Transverse colon (tissue), 4 donors: Measurements from ENCODE around the gene HUNK. TPM values are rescaled to one million over a fixed set of nuclear protein-coding genes. Genes with fewer than 3 reads are reported as not detected.

Source experiments
- DNase-seq: peaks from one replicate; pipeline ENCODE4 v3.0.0-alpha.2; 2019
- H3K27ac ChIP-seq, 4 donors: fragments of 200-600 bp; sonication (generic); 2 replicates each; pipeline ENCODE4 v1.5.1; 2016 to 2018; ENCODE audit warnings: inconsistent platforms in 4 of 4
- H3K27me3 ChIP-seq: fragments of 200-600 bp; sonication (generic); 2 replicates; pipeline ENCODE4 v1.5.1; 2017; ENCODE audit warnings: inconsistent platforms
- H3K36me3 ChIP-seq, 4 donors: fragments of 200-600 bp; sonication (generic); 2 replicates each; pipeline ENCODE4 v1.5.1; 2017 to 2019; ENCODE audit warnings: inconsistent platforms in 4 of 4
- H3K4me1 ChIP-seq, 4 donors: fragments of 200-600 bp; sonication (generic); 2 replicates each; pipeline ENCODE4 v1.5.1; 2017 to 2020; ENCODE audit warnings: inconsistent platforms in 4 of 4
- H3K4me3 ChIP-seq, 4 donors: fragments of 200-600 bp; sonication (generic); 1 replicate in 1 of 4; 2 replicates in 3 of 4; pipeline versions ENCODE4 v1.5.1 to v1.6.1; 2017 to 2019; ENCODE audit warnings: inconsistent platforms in 4 of 4
- H3K9me3 ChIP-seq, 2 donors: fragments of 200-600 bp; sonication (generic); 2 replicates each; pipeline ENCODE4 v1.5.1; 2017 to 2019; ENCODE audit warnings: inconsistent platforms in 2 of 2
- EP300 ChIP-seq: sonication (generic); formaldehyde crosslinking; IDR thresholded peaks from one replicate; pipeline ENCODE4 v1.6.1; 2017; ENCODE audit warnings: antibody characterized with exemption, low read depth
- POLR2A ChIP-seq: fragments of 450-650 bp; IDR thresholded peaks from one replicate; pipeline ENCODE4 v1.6.1; 2016; ENCODE audit warnings: antibody characterized with exemption, mild to moderate bottlenecking, moderate library complexity
- POLR2AphosphoS5 ChIP-seq, 3 donors: sonication (generic); formaldehyde crosslinking; IDR thresholded peaks; one replicate each; pipeline ENCODE4 v1.6.1; 2016; ENCODE audit warnings: antibody characterized with exemption in 3 of 3
- whole genome bisulfite sequencing, 2 donors: methylation state at CpG; one replicate each; pipeline ENCODE4 v1.1.5; 2018; ENCODE audit warnings: low coverage in 1 of 2; 5-methylcytosine and 5-hydroxymethylcytosine counted together
- in situ Hi-C, 4 donors: fragments of 200-750 bp; cut with MboI; loops; one replicate each; pipeline versions ENCODE4 v1.15.0 to v1.15.1; 2017; ENCODE audit warnings: low sequenced_read_pairs in 3 of 4, low pct_ligation_motif_present in 1 of 4, low pct_unique_long_range_greater_than_20kb in 1 of 4
- intact Hi-C: fragments of 100-400 bp; cut with DNase I; formaldehyde crosslinking; loops from one replicate; pipeline ENCODE4 v1.15.1; 2023; ENCODE audit warnings: low total_unique reads
- total RNA-seq, 4 donors: library from RNA; depleted of rRNA; stranded (reverse); fragments of >200 nt; gene quantifications; one replicate each; pipeline ENCODE4 v1.1.0, GENCODE V29; 2016
- TF ChIP-seq, protein P1 (sequence below), 5 experiments: fragments of 200-600 bp in 3 of 5; fragments of 450-650 bp in 2 of 5; sonication (generic) in 3 of 5; IDR thresholded peaks; 1 replicate in 2 of 5; 2 replicates in 3 of 5; pipeline ENCODE4 v1.5.1; 2016 to 2017; ENCODE audit warnings: antibody characterized with exemption in 5 of 5, inconsistent platforms in 3 of 5, mild to moderate bottlenecking in 2 of 5, moderate library complexity in 1 of 5

Gene HUNK
- total RNA-seq, 4 donors from 2014 or later, result 1.8 to 6.7 (median 3.9) TPM

DNA sequence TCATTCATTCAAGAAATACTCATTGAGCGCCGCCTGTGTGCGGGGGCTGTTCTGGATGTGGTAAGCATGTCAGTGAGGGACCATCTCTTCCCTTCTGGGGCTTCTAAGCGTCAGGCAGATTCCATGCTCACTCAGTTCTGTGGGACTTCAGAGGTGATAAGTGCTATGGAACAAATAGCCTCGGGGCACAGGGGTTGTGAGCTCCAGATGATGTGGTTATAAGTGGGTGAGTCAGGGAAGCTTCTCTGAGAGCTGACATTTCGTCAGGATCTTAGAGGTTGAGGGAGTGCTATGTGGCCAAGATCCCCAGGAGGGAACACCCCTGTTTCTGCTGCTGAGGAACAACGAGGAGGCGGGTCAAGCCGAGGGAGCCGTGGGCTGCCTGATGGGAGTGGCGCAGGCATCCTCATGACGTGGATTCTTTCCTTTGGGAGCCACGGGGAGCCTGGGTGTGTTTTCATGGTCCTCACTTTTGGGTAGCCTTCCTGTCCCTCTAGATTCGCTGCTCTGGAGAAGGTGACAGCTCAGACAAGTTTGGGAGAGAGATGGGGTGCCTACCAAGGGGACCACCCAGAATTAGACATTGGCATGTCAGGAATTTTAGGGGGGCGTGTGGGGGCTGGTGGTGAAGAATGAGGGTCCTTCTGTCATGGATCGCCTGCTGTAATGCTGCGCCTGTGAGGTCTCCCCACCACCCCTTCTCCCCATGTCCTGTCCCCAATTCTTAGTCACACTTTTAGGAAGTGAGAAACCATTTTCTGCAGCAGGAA is 38.5 kb downstream of the HUNK start:
- DNase-seq, result no peak
- no peaks in the 10 kb centered on the region for H3K9me3 ChIP-seq
- no peaks in the 10 kb centered on the region for H3K27me3 ChIP-seq
- H3K4me3 ChIP-seq, result no peak overlapping the region
- TF ChIP-seq EP300 (no peak), POLR2AphosphoS5 (IDR thresholded peaks at IDR 0.05) (no peak), POLR2A (no peak)
- TF ChIP-seq, protein P1, sequence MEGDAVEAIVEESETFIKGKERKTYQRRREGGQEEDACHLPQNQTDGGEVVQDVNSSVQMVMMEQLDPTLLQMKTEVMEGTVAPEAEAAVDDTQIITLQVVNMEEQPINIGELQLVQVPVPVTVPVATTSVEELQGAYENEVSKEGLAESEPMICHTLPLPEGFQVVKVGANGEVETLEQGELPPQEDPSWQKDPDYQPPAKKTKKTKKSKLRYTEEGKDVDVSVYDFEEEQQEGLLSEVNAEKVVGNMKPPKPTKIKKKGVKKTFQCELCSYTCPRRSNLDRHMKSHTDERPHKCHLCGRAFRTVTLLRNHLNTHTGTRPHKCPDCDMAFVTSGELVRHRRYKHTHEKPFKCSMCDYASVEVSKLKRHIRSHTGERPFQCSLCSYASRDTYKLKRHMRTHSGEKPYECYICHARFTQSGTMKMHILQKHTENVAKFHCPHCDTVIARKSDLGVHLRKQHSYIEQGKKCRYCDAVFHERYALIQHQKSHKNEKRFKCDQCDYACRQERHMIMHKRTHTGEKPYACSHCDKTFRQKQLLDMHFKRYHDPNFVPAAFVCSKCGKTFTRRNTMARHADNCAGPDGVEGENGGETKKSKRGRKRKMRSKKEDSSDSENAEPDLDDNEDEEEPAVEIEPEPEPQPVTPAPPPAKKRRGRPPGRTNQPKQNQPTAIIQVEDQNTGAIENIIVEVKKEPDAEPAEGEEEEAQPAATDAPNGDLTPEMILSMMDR (IDR thresholded peaks at IDR 0.05), result no peak
- no peaks in the 10 kb centered on the region for H3K36me3 ChIP-seq
- intact Hi-C loops, result no loop called here
- no peak overlapping the region for H3K27ac ChIP-seq
- in situ Hi-C loops, result no loop called here
- peaks cover 0 to 10% (median 3%) of the 10 kb centered on the region in 4 donors for H3K4me1 ChIP-seq
- WGBS, 2 donors, result 60 to 80% methylated on average over 2 to 17 of the region's 17 CpGs

DNA sequence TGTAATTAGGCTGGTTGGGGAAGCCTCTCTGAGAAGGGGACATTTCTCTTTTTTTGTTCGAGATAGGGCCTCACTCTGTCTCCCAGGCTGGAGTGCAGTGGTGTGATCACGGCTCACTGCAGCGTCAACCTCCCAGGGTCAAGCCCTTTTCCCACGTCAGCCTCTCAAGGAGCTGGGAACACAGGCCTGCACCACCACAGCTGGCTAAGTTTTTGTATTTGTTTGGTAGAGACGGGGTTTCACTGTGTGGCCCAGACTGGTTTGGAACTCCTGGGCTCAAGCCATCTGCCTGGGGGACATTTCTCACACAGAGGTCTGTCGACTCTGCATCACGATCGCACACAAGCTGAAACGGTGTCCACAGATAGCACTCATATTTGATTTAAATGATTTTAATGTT is 39.7 kb downstream of the HUNK start:
- intact Hi-C loops, result no loop called here
- 87% methylated on average over 9 of the region's 9 CpGs; no CpG with 5 or more reads in 1 of the 2 donors for WGBS, 2 donors
- no peaks in the 10 kb centered on the region for H3K36me3 ChIP-seq
- in situ Hi-C loops, result no loop called here
- DNase-seq, result no peak
- H3K27me3 ChIP-seq, result no peaks in the 10 kb centered on the region
- no peak overlapping the region for H3K4me3 ChIP-seq
- H3K27ac ChIP-seq, result no peak overlapping the region
- H3K4me1 ChIP-seq, result peaks cover 0 to 10% (median 3%) of the 10 kb centered on the region in 4 donors
- no peaks in the 10 kb centered on the region for H3K9me3 ChIP-seq
- TF ChIP-seq POLR2AphosphoS5 (IDR thresholded peaks at IDR 0.05), result no peak
- no peak for TF ChIP-seq EP300
- TF ChIP-seq POLR2A, result no peak
- TF ChIP-seq, protein P1 (IDR thresholded peaks at IDR 0.05), result no peak

GRCh38 chr21:31913182-31913608 is 40.4 kb downstream of the HUNK start:
- H3K4me1 ChIP-seq, result peaks cover 0 to 4% (median 1%) of the 10 kb centered on the region in 4 donors
- no peaks in the 10 kb centered on the region for H3K27me3 ChIP-seq
- intact Hi-C loops, result no loop called here
- H3K4me3 ChIP-seq, result no peak overlapping the region
- WGBS, 2 donors, result 88 to 92% methylated on average over 4 to 5 of the region's 5 CpGs
- no peaks in the 10 kb centered on the region for H3K9me3 ChIP-seq
- H3K36me3 ChIP-seq, result no peaks in the 10 kb centered on the region
- in situ Hi-C loops, result no loop called here
- no peak overlapping the region for H3K27ac ChIP-seq
- DNase-seq, result no peak
- no peak for TF ChIP-seq EP300
- no peak for TF ChIP-seq POLR2A
- TF ChIP-seq POLR2AphosphoS5 (IDR thresholded peaks at IDR 0.05), result no peak
- TF ChIP-seq, protein P1 (IDR thresholded peaks at IDR 0.05), result no peak

DNA sequence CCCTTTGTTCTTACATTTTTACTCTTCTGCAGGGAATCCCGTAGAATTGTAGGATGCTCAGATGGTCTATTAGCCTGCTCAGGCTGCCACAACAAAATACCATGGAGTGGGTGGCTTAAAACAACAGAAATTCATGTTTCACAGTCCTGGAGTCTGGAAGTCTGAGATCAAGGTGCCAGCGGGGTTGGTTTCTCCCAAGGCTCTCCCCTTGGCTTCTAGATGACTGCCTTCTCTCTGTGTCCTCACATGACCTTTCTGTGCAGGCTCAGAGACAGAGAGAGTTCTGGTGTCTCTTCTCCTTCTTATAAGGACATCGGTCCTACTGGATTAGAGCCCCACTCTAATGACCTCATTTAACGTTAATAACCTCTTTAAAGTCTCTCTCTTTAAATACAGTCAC is 41.7 kb downstream of the HUNK start:
- Histone ChIP-seq H3K36me3 (no peaks in the 10 kb centered on the region), H3K27me3 (no peaks in the 10 kb centered on the region), H3K4me3 (no peak overlapping the region), H3K27ac (no peak overlapping the region), H3K9me3 (no peaks in the 10 kb centered on the region), H3K4me1 (no peaks in the 10 kb centered on the region)
- TF ChIP-seq, protein P1 (IDR thresholded peaks at IDR 0.05), result no peak
- TF ChIP-seq EP300 (no peak), POLR2AphosphoS5 (IDR thresholded peaks at IDR 0.05) (no peak), POLR2A (no peak)
- in situ Hi-C loops, result no loop called here
- intact Hi-C loops, result no loop called here
- WGBS, 2 donors, result 53 to 90% methylated on average over 1 to 4 of the region's 4 CpGs
- DNase-seq, result no peak
